Heart left ventricle (tissue), 13 donors: Measurements from ENCODE around the gene HSCB.

Experiments
- CTCF ChIP-seq, 12 donors: fragments of 200-600 bp; sonication (generic) in 4 of 12; IDR thresholded peaks; one replicate each; pipeline versions ENCODE4 v1.5.0 to v1.8.0; 2018 to 2022; ENCODE audit warnings: antibody characterized with exemption in 12 of 12, mild to moderate bottlenecking in 5 of 12
- POLR2A ChIP-seq, 2 donors: fragments of 450-650 bp; IDR thresholded peaks; one replicate each; pipeline ENCODE4 v1.6.1; 2017; ENCODE audit warnings: antibody characterized with exemption in 2 of 2, mild to moderate bottlenecking in 2 of 2, moderate library complexity in 2 of 2
- donor health status: ischemic (EF 13 %, LVEDD 7.1; RV severe dilation, severe dysfunction).
- donor health status: DM: no; HTN: yes; CAD: no.
- donor health status: DM: no; HTN: no; CAD: no.
- donor health status: ischemic (EF 25% LVEDD 6.9; RV normal size, moderate dysfunction).
- donor health status: ischemic (EF 25% LVEDD 5.7; RV mildly dilated, moderate dysfunction).
- donor health status: ischemic (EF 35%, LVEDD 5.7; RV mildly dilated, moderate dysfunction).
- donor health status: nonischemic (EF 11% LVEDD 7.7; RV severe dilation, severe dysfunction).
- donor health status: DM: yes; HTN: yes; CAD: no.
- donor health status: PGD.
- donor health status: ischemic (EF 29% LVEDD 5.4; RV normal size, mild dysfunction).
- donor health status: nonischemic (EF 23%, LVEDD 6.1; RV moderate dilation, normal function).

- TF ChIP-seq CTCF (IDR thresholded peaks at IDR 0.05): no peak
- no peak for TF ChIP-seq POLR2A (IDR thresholded peaks at IDR 0.05)
These were observed 42.2 kb downstream of the HSCB start for GRCh38 chr22:28783786-28784671.
